T-helper 2 cell (primary cell): ENCODE results near the gene PPT1.
A peak's percentile ranks its signal among the peaks of the same experiment; 100 is the strongest.

Source experiments
- DNase-seq, 5 experiments: peaks; one replicate each; pipeline versions ENCODE4 v3.0.0 to v3.0.0-alpha.2; 2012 to 2022
- total RNA-seq, 2 donors: gene quantifications; one replicate each; lab custom pipeline; 2026; lab: John Stamatoyannopoulos, UW

The PPT1 gene
- 51.1 to 59.8 reads per million in 2 donors for total RNA-seq

DNA sequence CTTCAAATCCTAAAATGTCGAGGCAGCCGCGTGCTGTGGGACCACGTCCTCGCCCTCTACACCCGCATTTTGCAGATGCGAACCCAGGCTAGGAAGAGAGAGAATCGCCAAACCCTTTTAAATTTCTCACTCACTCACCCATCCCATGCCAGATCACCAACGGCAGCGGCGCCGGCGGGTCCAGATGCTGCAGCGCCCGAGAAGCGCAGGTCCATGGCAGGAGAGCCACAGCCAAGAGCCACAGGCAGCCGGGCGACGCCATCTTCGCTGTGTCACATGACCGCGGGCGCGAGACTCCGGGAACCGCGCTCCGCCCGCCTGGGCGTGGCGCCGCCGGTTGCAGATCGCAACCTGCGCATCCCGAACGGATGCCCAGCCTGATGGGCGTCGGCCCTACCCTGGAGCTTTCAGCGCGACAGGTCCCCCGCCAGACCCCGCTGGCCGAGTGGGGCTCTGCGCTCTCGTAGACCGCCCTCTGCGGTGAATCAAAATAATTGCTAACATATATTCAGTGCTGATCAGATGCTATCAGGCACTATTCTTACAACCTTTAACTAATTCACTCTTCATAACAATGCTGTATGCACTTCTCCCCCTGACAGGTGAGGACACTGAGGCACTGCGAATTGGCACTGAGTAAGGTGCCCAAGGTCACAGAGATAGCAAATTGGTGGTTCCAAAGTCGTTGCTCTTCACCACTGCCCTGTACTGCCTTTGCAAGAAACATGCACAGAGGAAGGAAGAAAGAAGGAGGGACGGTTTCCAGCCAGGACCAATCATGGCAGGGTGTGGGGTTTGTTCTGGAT is at the start of gene PPT1:
Gene PPT1 (minus strand): TSS at position 276 of the 806 bp plus-strand sequence. CDS start 14 bp downstream, at position 262.
- peak; percentile 59 to 87 (median 67) for DNase-seq

DNA sequence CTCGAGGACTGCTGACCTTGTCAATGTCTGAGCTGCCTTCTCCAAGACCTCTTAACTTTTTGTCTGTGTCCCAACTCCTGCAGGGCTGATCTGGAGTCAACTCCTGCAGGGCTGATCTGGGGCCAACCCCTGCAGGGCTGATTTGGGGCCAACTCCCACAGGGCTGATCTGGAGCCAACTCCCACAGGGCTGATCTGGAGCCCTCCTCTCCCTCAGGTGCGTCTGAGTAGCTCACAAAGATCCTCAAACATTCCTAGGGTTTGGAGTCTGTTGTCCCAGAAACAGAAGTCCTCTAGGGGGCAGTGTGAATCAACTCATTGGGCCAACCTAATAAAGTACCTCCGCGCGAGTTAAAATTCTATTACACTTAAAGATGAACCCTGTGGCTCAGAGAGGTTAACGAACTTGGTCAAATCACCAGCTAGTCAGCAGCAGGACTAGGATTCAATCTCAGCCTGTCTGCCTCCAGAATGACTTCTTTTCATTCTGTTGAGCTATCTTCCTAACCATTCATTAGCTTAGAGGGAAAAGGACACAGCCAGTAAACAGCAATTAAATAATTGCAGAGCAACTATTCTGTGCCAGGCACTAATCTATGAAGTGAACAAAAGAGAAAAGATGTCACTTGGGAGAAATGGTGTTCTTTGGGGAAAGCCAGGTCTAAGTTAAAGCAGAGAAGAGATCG is 47.0 kb upstream of the PPT1 start:
- peak in 4 of 5 experiments; percentile 19 to 65 (median 30) for DNase-seq

DNA sequence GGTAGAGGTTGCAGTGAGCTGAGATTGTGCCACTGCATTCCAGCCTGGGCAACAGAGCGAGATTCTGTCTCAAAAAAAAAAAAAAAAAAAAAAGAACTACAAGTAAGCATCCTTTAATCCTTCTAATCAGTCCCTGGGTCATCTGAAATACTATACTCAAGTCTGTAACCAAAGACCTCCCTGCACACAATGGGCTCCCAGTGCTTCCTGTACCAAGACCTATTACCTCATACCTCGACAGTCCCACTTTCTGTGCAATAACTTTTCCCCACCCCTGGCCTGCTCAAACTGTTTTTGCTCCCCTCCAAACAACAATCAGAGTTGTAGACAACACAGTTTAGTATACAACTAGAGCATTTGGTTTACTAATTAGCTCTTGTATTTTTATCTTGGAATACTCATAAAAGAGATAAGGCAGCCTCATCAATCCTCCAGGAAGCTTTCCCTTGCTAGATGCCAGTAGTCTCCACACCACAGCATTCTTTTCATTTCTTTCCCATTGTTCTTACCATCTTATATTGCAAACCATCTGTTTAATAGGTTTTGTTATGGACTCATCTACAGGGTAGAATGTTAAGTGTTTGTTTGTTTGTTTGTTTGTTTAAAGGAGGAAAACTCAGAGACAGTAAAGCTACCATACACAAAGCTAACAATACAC is 45.0 kb upstream of the PPT1 start:
- no peak for DNase-seq

DNA sequence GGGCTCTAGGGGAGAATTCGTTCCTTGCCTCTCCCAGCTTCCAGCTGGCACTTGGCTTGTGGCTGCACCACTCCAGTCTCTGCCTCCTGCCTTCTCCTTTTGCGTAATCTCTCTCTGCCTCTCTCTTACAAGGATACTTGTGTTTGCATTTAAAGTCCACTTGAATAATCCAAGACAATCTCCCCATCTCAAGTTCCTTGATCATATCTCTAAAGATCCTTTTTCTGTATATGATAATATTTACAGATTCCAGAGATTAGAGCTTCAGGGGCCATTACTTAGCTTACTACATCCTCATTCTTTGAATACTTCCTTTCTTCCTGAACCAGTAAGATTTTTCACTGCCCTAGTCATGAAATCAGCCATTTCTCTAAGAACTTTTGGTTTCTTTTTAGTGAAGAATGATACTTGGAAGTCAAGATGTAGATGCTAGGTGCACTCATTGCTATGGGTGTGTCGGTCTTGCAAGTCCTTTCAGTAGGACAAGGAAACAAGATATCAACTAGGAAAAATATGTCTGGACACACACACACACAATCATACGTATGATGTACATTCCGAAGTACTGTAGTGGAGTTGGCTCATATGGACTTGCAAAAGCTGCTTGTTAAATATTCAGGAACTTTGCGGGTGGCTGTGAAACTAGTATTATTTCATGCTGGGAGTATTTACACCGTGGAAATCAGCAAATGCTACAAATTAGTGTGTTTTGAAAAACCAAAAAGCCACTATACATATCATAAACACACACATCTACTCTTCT is 43.3 kb upstream of the PPT1 start:
- no peak for DNase-seq

- no peak for DNase-seq
Observed at GRCh38 chr1:40133839-40134238, 36.8 kb upstream of the PPT1 start.

DNA sequence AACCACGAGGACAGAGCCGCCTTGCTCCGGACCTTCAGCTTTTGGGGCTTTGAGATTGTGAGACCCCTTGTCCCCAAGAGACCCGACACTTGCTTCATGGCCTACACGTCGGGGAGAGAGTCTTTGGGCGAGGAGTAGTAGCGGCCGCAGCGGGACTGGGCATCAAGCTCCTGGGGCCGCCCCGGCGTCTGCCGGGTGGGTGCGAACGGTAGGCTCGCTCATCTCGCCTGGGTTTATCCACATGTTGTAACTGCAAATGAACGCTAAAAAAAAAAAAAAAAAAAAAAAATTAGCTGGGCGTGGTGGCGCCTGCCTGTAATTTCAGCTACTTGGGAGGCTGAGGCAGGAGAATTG is 36.2 kb upstream of the PPT1 start:
- DNase-seq: no peak

DNA sequence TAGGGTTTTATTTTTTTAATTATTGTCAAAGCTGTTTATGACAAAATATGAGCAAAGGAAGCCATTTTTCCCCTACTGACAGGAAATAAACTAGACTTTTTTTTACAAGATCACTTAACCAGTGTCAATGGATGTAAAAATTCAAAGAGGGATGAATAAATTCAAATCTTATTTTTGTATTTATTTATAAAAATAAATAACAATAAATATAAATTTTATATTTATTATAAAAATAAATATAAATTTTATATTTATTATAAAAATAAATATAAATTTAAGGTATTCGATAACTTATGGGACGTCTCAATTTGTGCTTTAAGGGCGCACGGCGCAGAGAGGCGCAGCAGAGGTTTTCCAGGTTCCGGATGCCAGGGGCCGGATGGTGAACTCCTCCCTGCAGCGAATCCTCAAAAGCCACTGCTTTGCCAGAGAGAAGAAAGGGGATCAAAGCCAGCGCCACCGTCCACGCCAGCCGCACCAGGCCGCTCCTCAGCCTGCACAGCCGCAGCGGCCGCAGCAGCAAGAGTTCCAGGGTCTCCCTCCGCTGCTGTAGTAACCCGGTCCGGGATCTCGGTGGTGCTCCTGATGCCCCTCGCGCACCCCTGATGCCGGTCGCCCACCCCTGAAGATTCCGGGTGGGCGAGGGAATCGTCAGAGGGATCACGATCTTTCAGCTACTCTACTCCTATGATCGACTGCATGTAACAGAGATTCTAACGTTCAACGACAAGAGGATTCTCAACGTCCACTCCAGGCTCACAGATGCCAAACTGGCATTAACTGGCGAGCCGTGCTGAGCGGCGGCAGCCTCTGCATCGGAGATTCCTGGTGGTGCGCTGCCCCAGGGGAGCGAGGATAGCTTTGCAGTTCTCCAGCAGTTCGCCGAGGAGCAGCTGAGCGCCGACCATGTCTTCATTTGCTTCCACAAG is 35.6 kb upstream of the PPT1 start:
- no peak for DNase-seq

GRCh38 chr1:40130892-40131291 is 33.8 kb upstream of the PPT1 start:
- no peak for DNase-seq

DNA sequence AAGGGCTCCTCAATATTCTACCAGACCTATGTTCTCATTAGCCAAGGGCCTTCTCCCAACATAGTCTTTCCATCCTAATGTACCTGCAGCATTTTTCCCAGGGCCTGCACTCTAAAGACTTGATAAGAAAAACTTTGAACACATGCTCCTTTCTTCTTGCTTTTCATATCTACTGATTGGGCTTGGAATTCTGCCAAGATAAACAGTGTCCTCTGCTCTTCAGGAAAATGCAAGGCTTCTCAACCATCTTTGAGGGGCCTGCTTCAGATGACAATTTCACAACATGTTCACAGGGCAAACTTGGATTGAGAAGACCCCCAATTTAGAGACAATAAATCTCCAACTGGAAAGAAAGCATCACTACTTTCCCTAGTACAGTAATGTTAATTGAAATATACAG is 25.8 kb upstream of the PPT1 start:
- DNase-seq: no peak

DNA sequence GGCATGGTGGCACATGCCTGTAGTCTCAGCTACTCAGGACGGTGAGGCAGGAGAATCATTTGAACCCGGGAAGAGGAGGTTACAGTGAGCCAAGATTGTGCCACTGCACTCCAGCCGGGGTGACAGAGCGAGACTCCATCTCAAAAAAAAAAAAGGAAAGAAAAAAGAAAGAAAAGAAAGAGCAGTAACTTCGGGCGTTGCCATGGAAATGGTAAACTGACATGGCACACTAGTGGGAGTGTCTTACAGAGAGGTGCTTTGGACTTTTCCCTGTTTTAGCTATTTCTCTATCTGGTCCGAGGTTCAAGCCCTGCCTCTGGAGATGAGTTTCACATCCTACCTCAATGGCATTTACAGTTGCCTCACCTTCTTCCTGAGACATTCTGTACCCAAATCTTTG is 23.1 kb upstream of the PPT1 start:
- no peak for DNase-seq

- no peak for DNase-seq
Observed at GRCh38 chr1:40114400-40114799, 17.3 kb upstream of the PPT1 start.

DNA sequence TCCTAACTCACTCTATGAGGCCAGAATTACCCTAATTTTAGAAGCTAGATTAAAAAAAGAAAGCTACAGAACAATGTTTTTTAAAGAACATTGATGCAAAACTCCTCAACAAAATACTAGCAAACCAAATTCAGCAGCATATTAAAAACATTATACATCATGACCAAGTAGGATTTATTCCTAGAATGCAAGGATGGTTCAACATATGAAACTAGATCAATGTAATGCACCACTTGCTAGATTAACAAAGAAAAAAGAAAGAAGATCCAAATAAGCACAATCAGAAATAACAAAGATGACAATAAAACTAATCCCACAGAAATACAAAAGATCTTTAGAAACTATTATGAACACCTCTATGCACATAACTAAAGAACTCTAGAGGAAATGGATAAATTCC is 13.3 kb upstream of the PPT1 start:
- DNase-seq: no peak

GRCh38 chr1:40107290-40107959 is 10.4 kb upstream of the PPT1 start:
- DNase-seq: no peak

DNA sequence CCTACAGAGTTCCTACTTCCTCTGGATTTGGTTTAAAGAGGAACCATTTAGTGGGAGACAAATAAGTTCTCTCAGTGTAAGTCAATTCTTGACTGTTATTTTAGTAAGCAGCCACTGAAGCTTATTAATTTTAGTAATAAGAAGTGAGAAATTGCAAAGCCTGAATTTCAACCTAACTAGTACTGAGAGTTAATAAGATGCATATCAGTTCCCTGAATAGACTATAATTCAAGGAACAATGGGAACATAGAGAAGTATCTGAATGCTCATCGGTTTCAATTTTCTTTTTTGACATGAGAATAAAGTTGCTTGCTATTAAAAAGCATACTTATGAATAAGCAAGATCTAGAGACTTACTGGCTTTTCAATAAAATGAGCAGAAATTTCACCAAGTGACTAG is 8.0 kb upstream of the PPT1 start:
- no peak for DNase-seq

- DNase-seq: no peak
Observed at GRCh38 chr1:40102896-40103295, 5.8 kb upstream of the PPT1 start.

GRCh38 chr1:40102038-40102437 is 5.0 kb upstream of the PPT1 start:
- no peak for DNase-seq

DNA sequence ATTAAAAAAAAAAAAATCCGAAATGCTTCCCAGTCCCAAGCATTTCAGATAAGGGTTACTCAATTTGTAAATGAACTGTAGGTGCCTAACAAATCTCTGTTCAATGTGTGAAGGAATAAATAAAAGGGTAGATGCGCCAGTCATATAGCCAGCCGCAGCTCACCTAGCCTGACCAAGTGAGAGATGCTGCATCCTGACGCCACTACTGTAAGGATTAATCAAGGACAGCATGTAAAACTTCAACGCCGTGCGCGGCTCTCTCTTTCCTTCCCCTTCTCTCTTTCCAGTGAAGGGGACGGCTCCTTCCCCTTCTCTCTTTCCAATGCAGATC is 441 bp downstream of the PPT1 start:
- DNase-seq: no peak

DNA sequence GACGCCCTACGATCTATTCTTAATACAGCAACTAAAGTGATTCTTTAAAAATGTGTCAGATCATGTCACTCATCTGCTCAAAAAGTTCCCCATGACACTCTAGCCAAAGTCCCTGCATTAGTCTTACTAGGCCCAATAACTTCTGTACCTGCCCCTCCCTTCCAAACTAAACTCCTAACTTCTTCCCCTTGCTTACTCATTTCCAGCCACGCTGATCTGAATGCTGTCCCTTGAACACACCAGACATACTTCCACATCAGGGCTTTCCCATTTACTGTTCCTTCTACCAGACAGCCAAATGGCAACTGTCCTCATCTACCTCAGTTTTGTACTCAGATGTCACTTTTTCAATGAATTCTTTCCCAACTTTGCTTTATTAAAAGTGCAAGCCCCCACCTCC is 1.2 kb downstream of the PPT1 start:
- DNase-seq: no peak

DNA sequence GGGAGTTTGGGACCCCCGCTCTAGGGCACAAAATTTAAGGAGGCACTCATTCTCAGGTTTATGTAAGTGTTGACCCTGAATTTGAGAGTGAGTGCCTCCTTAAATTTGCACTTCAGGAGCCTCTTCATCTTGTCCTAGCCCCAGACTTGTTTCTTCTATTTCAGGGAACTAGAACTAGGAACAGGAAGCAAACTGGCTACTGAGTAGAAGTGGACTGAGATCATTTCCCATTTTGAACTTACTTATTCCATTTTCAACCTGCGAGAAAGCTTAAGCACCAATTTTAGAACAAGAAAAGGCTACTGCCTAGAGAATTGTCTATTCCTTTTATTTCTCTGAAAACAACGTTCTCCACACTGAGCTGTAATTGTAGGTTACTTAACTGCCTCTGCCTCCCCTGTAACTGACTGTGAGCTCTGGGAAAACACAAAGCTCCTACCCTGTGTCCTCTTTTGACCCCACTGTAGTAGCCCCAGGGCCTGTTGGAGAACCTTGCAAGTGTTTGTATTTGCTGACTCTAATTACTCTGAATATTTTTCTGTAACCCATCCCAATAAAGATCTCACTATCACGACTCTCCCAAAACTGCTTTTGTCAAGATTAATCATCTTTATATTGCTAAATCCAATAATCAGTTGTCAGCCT is 2.5 kb downstream of the PPT1 start:
- DNase-seq: no peak

DNA sequence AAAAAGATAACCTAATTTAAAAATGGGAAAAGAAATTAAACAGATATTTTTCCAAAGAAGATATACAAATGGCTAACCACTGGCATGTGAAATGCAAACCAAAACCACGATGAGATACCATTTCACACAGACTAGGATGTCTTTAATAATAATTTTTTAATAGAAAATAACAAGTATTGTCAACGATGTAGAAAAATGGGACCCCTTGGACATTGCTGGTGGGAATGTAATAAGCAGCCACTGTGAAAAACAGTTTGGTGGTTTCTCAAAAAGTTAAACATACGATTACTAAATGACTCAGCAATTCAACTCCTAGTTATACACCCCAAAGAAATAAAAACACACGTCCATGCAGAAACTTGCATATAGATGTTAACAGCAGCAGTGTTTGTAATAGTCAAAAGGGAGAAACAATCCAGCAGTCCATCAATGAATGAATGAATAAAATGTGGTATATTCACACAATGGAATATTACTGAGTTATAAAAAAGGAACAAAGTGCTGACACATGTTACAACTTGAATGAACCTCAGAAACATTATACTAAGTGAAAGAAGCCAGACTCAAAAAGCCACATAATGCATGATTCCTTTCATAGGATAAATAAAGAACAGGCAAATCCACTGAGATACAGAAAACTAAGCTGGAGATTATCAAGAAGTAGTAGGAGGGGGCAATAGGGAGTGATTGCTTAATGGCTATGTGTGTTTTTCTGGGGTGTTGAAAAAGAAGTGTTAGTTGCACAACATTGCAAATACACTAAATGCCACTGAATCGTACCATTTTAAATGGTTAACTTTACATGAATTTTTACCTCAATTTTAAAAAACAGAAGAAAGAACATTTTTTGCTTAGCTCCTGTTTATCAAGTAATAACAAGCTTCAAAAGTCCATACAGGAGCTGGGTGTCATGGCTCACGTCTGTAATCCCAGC is 4.1 kb downstream of the PPT1 start:
- DNase-seq: no peak
